ENCODE data around the gene ZBTB7B. TPM values are rescaled to one million over a fixed set of nuclear protein-coding genes. Genes with fewer than 3 reads are reported as not detected.

The ZBTB7B gene
- total and polyA plus RNA-seq, 9 of the 15 experiments (the other 6 are each of a cell fraction or from before 2014, with no cell fraction given), result 0.04 to 46.5 (median 15.2) TPM

GRCh38 chr1:154982897-154983648 is 19.5 kb upstream of the ZBTB7B start, which contains the start of gene FLAD1 (continued):
- peak; percentile 82; the same call in 1 of the 2 replicates for TF ChIP-seq ZBTB26 (CRISPR knock-in tag; IDR thresholded peaks at IDR 0.05)
- peak; percentile 97 for TF ChIP-seq L3MBTL2 (IDR thresholded peaks at IDR 0.05)
- TF ChIP-seq RB1 (IDR thresholded peaks at IDR 0.05; ENCODE audit: low read depth), result peak; percentile 88
- peak; percentile 93 for TF ChIP-seq ZNF395 (CRISPR knock-in tag; IDR thresholded peaks at IDR 0.05)
- TF ChIP-seq HDAC6 (IDR thresholded peaks at IDR 0.05; ENCODE audit: low read depth, low read length), result no peak
- TF ChIP-seq CBFA2T2 (conservative IDR thresholded peaks at IDR 0.05), result peak; percentile 74
- 0 out of 4 replicates have a peak, but pooled peaks of 1 of the 2 experiments have one; percentile 47 for TF ChIP-seq UBTF (IDR thresholded peaks at IDR 0.05; ENCODE audit: borderline replicate concordance in 1 of 2, low read depth in 2 of 2, low read length in 2 of 2)
- 0 out of 2 replicates have a peak, but pooled peaks have one; percentile 34 for TF ChIP-seq ARID2 (IDR thresholded peaks at IDR 0.05)
- TF ChIP-seq SRSF7 (optimal IDR thresholded peaks at IDR 0.05; ENCODE audit: low read depth, low read length), result no peak
- TF ChIP-seq MTA1 (IDR thresholded peaks at IDR 0.05; ENCODE audit: borderline replicate concordance), result peak; percentile 30; the same call in 1 of the 2 replicates
- peak; percentile 66; the same call in 1 of the 2 replicates for TF ChIP-seq PHF8 (IDR thresholded peaks at IDR 0.05; ENCODE audit: borderline replicate concordance, low read length)
- TF ChIP-seq SOX6 (IDR thresholded peaks at IDR 0.05), result peak; percentile 36; the same call in 1 of the 2 replicates
- TF ChIP-seq ZNF778 (CRISPR knock-in tag; IDR thresholded peaks at IDR 0.05), result no peak
- TF ChIP-seq FOXK2 (conservative IDR thresholded peaks at IDR 0.05 in 1 of 2, IDR thresholded peaks at IDR 0.05 in 1 of 2; ENCODE audit: low read depth in 2 of 2), result peak; percentile 95 to 96
- TF ChIP-seq KLF13 (tag; IDR thresholded peaks at IDR 0.05; ENCODE audit: borderline replicate concordance, low read depth), result no peak
- TF ChIP-seq FOS (IDR thresholded peaks at IDR 0.05; ENCODE audit: extremely low read depth, insufficient read length), result peak; percentile 99
- TF ChIP-seq RCOR1 (IDR thresholded peaks at IDR 0.05; ENCODE audit: borderline replicate concordance in 1 of 2, low read depth in 2 of 2, low read length in 2 of 2), result peak in 1 of 2 experiments; percentile 73; a peak in 1 of 4 replicates
- no peak for TF ChIP-seq HINFP (tag; conservative IDR thresholded peaks at IDR 0.05; ENCODE audit: low read depth)

Data from K562 (cell line).